HepG2 (cell line): Measurements from ENCODE around the gene MORN3. TPM values are rescaled to one million over a fixed set of nuclear protein-coding genes. Genes with fewer than 3 reads are reported as not detected.

ENCODE experiments used
- ARHGAP35 ChIP-seq: sonication (generic); formaldehyde crosslinking; IDR thresholded peaks from 2 replicates; pipeline ENCODE4 v1.9.0; 2022; ENCODE audit warnings: mild to moderate bottlenecking, inconsistent platforms, moderate library complexity, missing genetic modification reagents, borderline replicate concordance
- ARNTL ChIP-seq: sonication (generic); formaldehyde crosslinking; IDR thresholded peaks from 2 replicates; pipeline ENCODE4 v1.4.0; 2020; ENCODE audit warnings: mild to moderate bottlenecking, missing genetic modification reagents
- HHEX ChIP-seq: IDR thresholded peaks from 2 replicates; pipeline ENCODE4 v1.6.1; 2016; ENCODE audit warnings: control low read depth
- HIC2 ChIP-seq: sonication (generic); formaldehyde crosslinking; IDR thresholded peaks from 2 replicates; pipeline ENCODE4 v1.9.0; 2022; ENCODE audit warnings: low read depth, missing genetic modification reagents
- HINFP ChIP-seq: sonication (generic); formaldehyde crosslinking; IDR thresholded peaks from 2 replicates; pipeline ENCODE4 v1.4.0; 2020; ENCODE audit warnings: low read depth, mild to moderate bottlenecking, missing genetic modification reagents
- MZF1 ChIP-seq: sonication (generic); formaldehyde crosslinking; IDR thresholded peaks from 2 replicates; pipeline ENCODE4 v1.8.1; 2023; ENCODE audit warnings: mild to moderate bottlenecking, missing genetic modification reagents, borderline replicate concordance
- NFYB ChIP-seq: sonication (generic); formaldehyde crosslinking; IDR thresholded peaks from 2 replicates; pipeline ENCODE4 v1.4.0; 2020; ENCODE audit warnings: missing genetic modification reagents
- REST ChIP-seq, 2 experiments: IDR thresholded peaks; 2 replicates each; pipeline ENCODE4 v1.6.1; 2011 to 2012; ENCODE audit warnings: low read length in 2 of 2, borderline replicate concordance in 1 of 2, low read depth in 1 of 2, mild to moderate bottlenecking in 1 of 2, moderate library complexity in 1 of 2
- RFXANK ChIP-seq: IDR thresholded peaks from 2 replicates; pipeline ENCODE4 v1.6.1; 2016
- SRSF9 ChIP-seq: fragments of 200-400 bp; formaldehyde crosslinking; IDR thresholded peaks from 2 replicates; pipeline ENCODE4 v1.6.1; 2018; ENCODE audit warnings: borderline replicate concordance, mild to moderate bottlenecking, low read depth, low read length; ENCODE audit not compliant: insufficient read depth, poor library complexity, severe bottlenecking
- YY1 ChIP-seq: IDR thresholded peaks from 2 replicates; pipeline ENCODE4 v1.6.1; 2011; ENCODE audit warnings: low read length, low read depth, moderate library complexity, mild to moderate bottlenecking; ENCODE audit not compliant: insufficient read depth, insufficient replicate concordance
- ZBTB1 ChIP-seq: sonication (generic); formaldehyde crosslinking; IDR thresholded peaks from 2 replicates; pipeline ENCODE4 v1.4.0; 2020; ENCODE audit warnings: missing genetic modification reagents, borderline replicate concordance
- ZEB1 ChIP-seq: IDR thresholded peaks from 2 replicates; pipeline ENCODE4 v1.6.1; 2012; ENCODE audit warnings: mild to moderate bottlenecking, low read depth, inconsistent platforms; ENCODE audit not compliant: insufficient replicate concordance
- ZFP36L1 ChIP-seq: sonication (generic); formaldehyde crosslinking; IDR thresholded peaks from 2 replicates; pipeline ENCODE4 v1.8.0; 2022; ENCODE audit warnings: mild to moderate bottlenecking, missing genetic modification reagents, moderate library complexity
- ZNF3 ChIP-seq: IDR thresholded peaks from 2 replicates; pipeline ENCODE4 v1.7.0; 2017; ENCODE audit warnings: inconsistent platforms
- ZNF83 ChIP-seq: sonication (generic); formaldehyde crosslinking; IDR thresholded peaks from 2 replicates; pipeline ENCODE4 v1.4.0; 2020; ENCODE audit warnings: missing genetic modification reagents, mild to moderate bottlenecking, borderline replicate concordance
- ZNF883 ChIP-seq: sonication (generic); formaldehyde crosslinking; IDR thresholded peaks from 2 replicates; pipeline ENCODE4 v1.5.1; 2020; ENCODE audit warnings: mild to moderate bottlenecking, missing genetic modification reagents; ENCODE audit errors: not compliant biosample characterization
- polyA plus RNA-seq, 8 experiments: library from polyadenylated mRNA; depleted of rRNA in 3 of 8; stranded (reverse) in 7 of 8; unstranded in 1 of 8; fragments of >200 nt; fragmentation: Illumina TruSeq in 4 of 8; extraction: Trizol in 4 of 8; gene quantifications; 2 replicates each; pipeline versions ENCODE4 v1.2.1 to v1.2.3, GENCODE V29; 2011 to 2016; ENCODE audit warnings: low read depth in 4 of 8, missing spikeins in 1 of 8, mixed read lengths in 1 of 8; ENCODE audit not compliant: insufficient read depth in 1 of 8
- total RNA-seq, 5 experiments: library from RNA; depleted of rRNA; stranded (reverse); fragments of >200 nt; fragmentation: Illumina TruSeq; extraction: Trizol; gene quantifications; 2 replicates each; pipeline ENCODE4 v1.2.3, GENCODE V29; 2016; ENCODE audit warnings: low read depth in 1 of 5
- TF ChIP-seq, protein P1 (sequence below): sonication (generic); formaldehyde crosslinking; IDR thresholded peaks from 2 replicates; pipeline ENCODE4 v1.4.0; 2020; ENCODE audit warnings: missing genetic modification reagents, borderline replicate concordance

The MORN3 gene
- total and polyA plus RNA-seq, 2 of the 13 experiments (the other 11 are each of a cell fraction or from before 2014, with no cell fraction given), result 1.1 to 2.0 TPM

DNA sequence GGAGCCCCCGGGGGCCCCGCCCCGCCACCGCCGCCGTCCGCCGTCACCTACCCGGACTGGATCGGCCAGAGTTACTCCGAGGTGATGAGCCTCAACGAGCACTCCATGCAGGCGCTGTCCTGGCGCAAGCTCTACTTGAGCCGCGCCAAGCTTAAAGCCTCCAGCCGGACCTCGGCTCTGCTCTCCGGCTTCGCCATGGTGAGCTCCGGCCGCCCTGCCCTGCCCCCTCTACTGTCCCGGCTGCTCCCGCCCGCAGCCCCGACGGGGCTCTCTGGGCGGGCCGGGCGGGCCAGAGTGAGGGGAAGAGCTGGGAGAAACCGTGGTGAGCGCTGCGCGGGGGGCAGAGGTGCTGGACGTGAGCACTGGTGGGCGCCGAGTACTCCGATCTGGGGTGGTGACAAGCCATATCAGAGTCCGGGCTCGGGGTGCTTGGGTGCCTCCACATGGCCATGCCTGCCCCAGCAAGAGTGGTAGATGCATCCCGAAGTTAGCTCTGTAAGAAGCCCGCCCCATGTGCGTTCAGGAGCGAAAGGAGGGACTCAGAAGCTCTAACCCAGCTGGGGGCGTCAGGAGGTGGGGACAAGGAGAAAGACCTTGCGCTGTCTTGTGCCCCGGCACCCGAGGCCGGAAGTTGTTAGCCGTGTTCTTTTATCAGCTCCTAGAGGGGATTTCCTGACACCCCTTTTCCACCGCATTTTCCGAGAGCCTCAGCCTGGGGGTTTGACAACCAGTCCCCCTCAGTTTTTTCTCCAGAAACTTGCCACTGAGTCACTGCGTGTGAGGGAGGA, 42.4 kb downstream of the MORN3 start (continued):
- TF ChIP-seq YY1 (no peak), ZFP36L1 (CRISPR knock-in tag) (no peak), HHEX (no peak), HINFP (CRISPR knock-in tag) (no peak), HIC2 (CRISPR knock-in tag) (no peak), ZNF883 (CRISPR knock-in tag) (no peak), MZF1 (no peak), RFXANK (CRISPR knock-in tag) (no peak), REST (IDR thresholded peaks at IDR 0.05; ENCODE audit: borderline replicate concordance in 1 of 2, low read depth in 1 of 2, low read length in 2 of 2) (no peak), ZNF83 (CRISPR knock-in tag) (no peak), NFYB (CRISPR knock-in tag) (no peak), ZEB1 (no peak), ZNF3 (CRISPR knock-in tag) (no peak), ARHGAP35 (no peak), ARNTL (no peak), ZBTB1 (CRISPR knock-in tag) (no peak), SRSF9 (no peak)
- TF ChIP-seq, protein P1, sequence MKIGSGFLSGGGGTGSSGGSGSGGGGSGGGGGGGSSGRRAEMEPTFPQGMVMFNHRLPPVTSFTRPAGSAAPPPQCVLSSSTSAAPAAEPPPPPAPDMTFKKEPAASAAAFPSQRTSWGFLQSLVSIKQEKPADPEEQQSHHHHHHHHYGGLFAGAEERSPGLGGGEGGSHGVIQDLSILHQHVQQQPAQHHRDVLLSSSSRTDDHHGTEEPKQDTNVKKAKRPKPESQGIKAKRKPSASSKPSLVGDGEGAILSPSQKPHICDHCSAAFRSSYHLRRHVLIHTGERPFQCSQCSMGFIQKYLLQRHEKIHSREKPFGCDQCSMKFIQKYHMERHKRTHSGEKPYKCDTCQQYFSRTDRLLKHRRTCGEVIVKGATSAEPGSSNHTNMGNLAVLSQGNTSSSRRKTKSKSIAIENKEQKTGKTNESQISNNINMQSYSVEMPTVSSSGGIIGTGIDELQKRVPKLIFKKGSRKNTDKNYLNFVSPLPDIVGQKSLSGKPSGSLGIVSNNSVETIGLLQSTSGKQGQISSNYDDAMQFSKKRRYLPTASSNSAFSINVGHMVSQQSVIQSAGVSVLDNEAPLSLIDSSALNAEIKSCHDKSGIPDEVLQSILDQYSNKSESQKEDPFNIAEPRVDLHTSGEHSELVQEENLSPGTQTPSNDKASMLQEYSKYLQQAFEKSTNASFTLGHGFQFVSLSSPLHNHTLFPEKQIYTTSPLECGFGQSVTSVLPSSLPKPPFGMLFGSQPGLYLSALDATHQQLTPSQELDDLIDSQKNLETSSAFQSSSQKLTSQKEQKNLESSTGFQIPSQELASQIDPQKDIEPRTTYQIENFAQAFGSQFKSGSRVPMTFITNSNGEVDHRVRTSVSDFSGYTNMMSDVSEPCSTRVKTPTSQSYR (CRISPR knock-in tag), result peak; percentile 40; the same call in 1 of the 2 replicates
